ENCODE data around the gene BBLN.
A peak's percentile ranks its signal among the peaks of the same experiment; 100 is the strongest.

Gene BBLN

GRCh38 chr9:128204858-128205257 lies 44.8 kb downstream of the BBLN start:
- H3K4me3 ChIP-seq (ENCODE audit: low read depth, low read length) = peak overlapping the region; percentile 80
- no peak for DNase-seq (ENCODE audit: low read depth)

DNA sequence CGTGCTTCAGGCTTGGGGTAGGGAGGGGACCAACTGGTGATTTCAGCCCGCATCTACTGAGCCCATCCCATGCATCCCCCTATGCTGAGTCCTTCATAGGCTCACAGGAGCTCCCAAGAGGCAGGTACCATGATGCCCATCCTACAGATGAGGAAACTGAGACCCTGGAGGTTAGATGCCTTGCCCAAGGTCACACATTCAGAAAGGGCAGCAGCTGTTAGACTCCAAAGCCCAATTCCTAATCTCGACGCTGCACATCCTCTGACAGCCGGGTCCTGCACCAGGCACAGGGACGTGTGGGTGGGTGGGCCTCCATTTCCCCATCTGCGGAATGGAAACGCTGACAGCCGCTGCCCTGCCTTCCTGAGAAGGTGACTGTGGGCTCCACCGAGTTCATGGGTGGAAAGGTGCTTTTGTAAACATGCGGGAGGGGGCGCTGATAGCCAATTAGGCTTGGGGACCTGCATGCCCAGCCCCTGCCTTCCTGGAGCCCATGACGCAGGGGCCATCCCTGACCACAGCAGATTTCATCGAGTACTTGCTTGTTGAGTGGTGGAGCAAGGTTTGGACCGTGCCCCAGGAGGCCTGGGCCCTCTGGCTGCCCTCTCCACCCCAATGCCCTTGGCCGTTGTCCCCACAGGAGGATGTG lies 45.4 kb downstream of the BBLN start:
- no peak for DNase-seq (ENCODE audit: low read depth)
- no peak overlapping the region for H3K4me3 ChIP-seq (ENCODE audit: low read depth, low read length)

- no peak for DNase-seq (ENCODE audit: low read depth)
- H3K4me3 ChIP-seq (ENCODE audit: low read depth, low read length) = no peak overlapping the region
These were observed 46.4 kb downstream of the BBLN start for GRCh38 chr9:128206484-128206883.

DNA sequence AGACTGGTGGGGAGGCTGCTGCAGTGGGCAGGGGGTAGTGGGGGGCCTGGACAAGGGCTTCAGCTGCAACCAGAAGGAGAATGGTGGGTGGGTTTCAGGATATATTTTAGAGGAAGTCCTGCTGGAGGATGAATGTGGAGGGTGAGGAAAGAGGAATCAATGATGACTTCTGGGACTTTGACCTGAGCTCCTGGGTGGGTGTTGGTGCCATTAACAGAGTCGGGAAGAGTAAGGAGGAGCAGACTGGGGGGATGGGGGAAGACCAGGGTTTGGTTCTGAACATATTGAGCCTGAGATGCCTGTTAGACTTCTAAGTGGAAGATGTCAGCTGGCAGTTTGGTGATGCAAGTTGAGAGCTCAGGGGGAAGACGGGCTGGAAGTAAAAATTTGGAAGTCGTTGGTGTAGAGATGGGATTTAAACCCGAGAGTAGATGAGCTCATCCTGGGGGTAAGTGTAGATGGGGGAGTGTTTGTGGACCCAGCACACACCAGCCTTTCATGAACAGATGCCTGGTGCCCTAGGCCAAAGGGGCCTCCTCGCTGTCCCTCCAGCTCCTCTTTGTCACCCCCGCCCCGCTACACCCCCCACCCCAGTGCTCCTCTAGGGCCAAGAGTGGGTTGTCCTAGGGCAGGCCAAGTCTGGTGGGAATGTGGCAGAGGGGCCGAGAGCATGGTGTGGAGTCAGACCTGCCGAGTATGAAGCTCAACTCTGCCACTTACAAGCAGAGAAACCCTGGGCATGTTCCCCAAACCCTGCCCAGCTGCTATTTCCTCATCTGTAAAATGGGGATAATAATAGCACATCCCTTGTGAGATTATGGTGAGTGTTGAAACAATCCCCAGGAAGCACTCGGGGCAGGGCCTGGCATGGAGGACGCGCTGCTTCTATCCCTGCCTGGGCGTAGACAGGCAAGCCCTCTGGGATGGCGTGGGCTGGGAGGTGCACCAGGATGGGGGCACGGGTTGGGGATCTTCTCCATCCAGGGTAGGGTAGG lies 47.1 kb downstream of the BBLN start:
- DNase-seq (ENCODE audit: low read depth) = no peak
- H3K4me3 ChIP-seq (ENCODE audit: low read depth, low read length) = no peak overlapping the region

GRCh38 chr9:128208386-128208785 lies 48.3 kb downstream of the BBLN start:
- H3K4me3 ChIP-seq (ENCODE audit: low read depth, low read length) = no peak overlapping the region
- no peak for DNase-seq (ENCODE audit: low read depth)

GRCh38 chr9:128208946-128209669 lies 49.0 kb downstream of the BBLN start:
- no peak for DNase-seq (ENCODE audit: low read depth)
- H3K4me3 ChIP-seq (ENCODE audit: low read depth, low read length) = no peak overlapping the region

- no peak overlapping the region for H3K4me3 ChIP-seq (ENCODE audit: low read depth, low read length)
- no peak for DNase-seq (ENCODE audit: low read depth)
These were observed 51.3 kb downstream of the BBLN start for GRCh38 chr9:128211186-128211980.

GRCh38 chr9:128211981-128212281 lies 51.9 kb downstream of the BBLN start:
- DNase-seq (ENCODE audit: low read depth) = no peak
- no peak overlapping the region for H3K4me3 ChIP-seq (ENCODE audit: low read depth, low read length)

Measured in skeletal muscle cell (primary cell).